ENCODE results near the gene PRDM2.

Gene PRDM2

DNA sequence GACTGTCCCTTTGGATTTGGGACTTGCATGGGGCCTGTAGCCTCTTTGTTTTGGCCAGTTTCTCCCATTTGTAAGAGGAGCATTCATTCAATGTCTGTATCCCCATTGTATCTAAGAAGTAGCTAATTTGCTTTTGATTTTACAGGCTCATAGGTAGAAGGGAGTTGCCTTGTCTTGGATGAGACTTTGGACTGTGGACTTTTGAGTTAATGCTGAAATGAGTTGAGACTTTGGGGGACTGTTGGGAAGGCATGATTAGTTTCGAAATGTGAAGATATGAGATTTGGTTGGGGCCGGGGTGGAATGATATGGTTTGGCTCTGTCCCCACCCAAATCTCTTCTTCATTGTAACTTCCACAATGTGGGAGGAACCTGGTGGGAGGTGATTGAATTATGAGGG lies 151.7 kb downstream of the PRDM2 start:
- Histone ChIP-seq H3K9me2 (replicated peaks; ENCODE audit: insufficient read depth, low read length) (no peaks in the 10 kb centered on the region), H4K20me1 (ENCODE audit: low read depth, low read length) (no peaks in the 10 kb centered on the region), H3K4me2 (ENCODE audit: low read depth, low read length, poor library complexity, severe bottlenecking) (no peak overlapping the region), H3K79me2 (ENCODE audit: insufficient read depth, low read length) (no peaks in the 10 kb centered on the region), H3F3A (ENCODE audit: insufficient read depth) (no peaks in the 10 kb centered on the region), H3K9ac (ENCODE audit: low read length) (no peak overlapping the region), H3K27me3 (ENCODE audit: low read length) (no peaks in the 10 kb centered on the region), H3K27ac (ENCODE audit: low read depth, low read length) (no peak overlapping the region), H3K9me3 (ENCODE audit: insufficient read depth, low read length) (no peaks in the 10 kb centered on the region), H3K36me3 (ENCODE audit: low read length) (no peaks in the 10 kb centered on the region), H2AFZ (ENCODE audit: low read depth, low read length, severe bottlenecking) (no peak overlapping the region), H3K4me3 (ENCODE audit: insufficient read depth, low read length, poor library complexity, severe bottlenecking) (no peak overlapping the region)
- TF ChIP-seq EZH2phosphoT487 (conservative IDR thresholded peaks at IDR 0.05; ENCODE audit: low read length) = no peak
- TF ChIP-seq, protein P1, sequence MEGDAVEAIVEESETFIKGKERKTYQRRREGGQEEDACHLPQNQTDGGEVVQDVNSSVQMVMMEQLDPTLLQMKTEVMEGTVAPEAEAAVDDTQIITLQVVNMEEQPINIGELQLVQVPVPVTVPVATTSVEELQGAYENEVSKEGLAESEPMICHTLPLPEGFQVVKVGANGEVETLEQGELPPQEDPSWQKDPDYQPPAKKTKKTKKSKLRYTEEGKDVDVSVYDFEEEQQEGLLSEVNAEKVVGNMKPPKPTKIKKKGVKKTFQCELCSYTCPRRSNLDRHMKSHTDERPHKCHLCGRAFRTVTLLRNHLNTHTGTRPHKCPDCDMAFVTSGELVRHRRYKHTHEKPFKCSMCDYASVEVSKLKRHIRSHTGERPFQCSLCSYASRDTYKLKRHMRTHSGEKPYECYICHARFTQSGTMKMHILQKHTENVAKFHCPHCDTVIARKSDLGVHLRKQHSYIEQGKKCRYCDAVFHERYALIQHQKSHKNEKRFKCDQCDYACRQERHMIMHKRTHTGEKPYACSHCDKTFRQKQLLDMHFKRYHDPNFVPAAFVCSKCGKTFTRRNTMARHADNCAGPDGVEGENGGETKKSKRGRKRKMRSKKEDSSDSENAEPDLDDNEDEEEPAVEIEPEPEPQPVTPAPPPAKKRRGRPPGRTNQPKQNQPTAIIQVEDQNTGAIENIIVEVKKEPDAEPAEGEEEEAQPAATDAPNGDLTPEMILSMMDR (IDR thresholded peaks at IDR 0.05; ENCODE audit: insufficient read depth, low read length, poor library complexity, severe bottlenecking) = no peak

DNA sequence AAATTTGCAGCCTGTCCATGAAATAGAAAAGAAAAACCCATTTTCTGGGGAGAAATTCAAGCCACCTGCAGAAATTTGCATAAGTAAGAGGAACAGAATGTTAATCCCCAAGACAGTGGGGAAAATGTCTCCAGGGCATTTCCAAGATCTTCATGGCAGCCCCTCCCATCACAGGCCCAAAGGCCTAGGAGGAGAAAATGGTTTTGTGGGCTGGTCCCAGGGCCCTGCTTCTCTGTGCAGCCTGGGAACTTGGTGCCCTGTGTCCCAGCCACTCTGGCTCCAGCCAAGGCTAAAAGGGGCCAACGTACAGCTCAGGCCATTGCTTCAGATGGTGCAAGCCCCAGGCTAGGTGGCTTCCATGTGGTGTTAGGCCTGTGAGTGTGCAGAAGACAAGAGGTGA lies 155.6 kb downstream of the PRDM2 start:
- H2AFZ ChIP-seq (ENCODE audit: low read depth, low read length, severe bottlenecking) = no peak overlapping the region
- no peaks in the 10 kb centered on the region for H3K9me3 ChIP-seq (ENCODE audit: insufficient read depth, low read length)
- H3K36me3 ChIP-seq (ENCODE audit: low read length) = no peaks in the 10 kb centered on the region
- no peaks in the 10 kb centered on the region for H3K79me2 ChIP-seq (ENCODE audit: insufficient read depth, low read length)
- no peaks in the 10 kb centered on the region for H3K9me2 ChIP-seq (replicated peaks; ENCODE audit: insufficient read depth, low read length)
- H3K4me2 ChIP-seq (ENCODE audit: low read depth, low read length, poor library complexity, severe bottlenecking) = no peak overlapping the region
- H3K27ac ChIP-seq (ENCODE audit: low read depth, low read length) = no peak overlapping the region
- no peak overlapping the region for H3K4me3 ChIP-seq (ENCODE audit: insufficient read depth, low read length, poor library complexity, severe bottlenecking)
- no peaks in the 10 kb centered on the region for H4K20me1 ChIP-seq (ENCODE audit: low read depth, low read length)
- peaks cover 3% of the 10 kb centered on the region; the same call in 1 of the 2 replicates for H3K27me3 ChIP-seq (ENCODE audit: low read length)
- H3F3A ChIP-seq (ENCODE audit: insufficient read depth) = no peaks in the 10 kb centered on the region
- no peak for TF ChIP-seq EZH2phosphoT487 (conservative IDR thresholded peaks at IDR 0.05; ENCODE audit: low read length)
- TF ChIP-seq, protein P1 (IDR thresholded peaks at IDR 0.05; ENCODE audit: insufficient read depth, low read length, poor library complexity, severe bottlenecking) = no peak
- H3K9ac ChIP-seq (ENCODE audit: low read length) = no peak overlapping the region

DNA sequence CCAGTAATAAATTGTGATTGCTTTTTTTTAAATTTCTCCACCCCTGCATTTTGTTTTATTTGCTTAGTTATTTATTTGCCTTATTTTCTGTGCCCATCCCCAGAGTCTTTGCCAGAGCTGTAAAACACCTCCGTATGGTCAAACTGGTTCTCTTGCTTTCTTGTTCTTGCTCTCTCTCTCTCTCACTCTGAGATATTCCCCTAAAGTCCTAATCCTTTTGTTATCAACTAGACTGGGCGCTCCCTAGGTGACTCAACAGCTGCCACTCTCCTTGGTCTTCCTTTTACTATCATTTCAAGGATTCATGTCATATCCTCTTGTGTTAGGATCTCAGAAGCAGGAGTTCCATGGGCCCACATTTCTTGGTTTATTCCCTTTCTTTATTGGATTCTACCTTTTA lies 160.0 kb downstream of the PRDM2 start:
- Histone ChIP-seq H3K9me3 (ENCODE audit: insufficient read depth, low read length) (no peaks in the 10 kb centered on the region), H4K20me1 (ENCODE audit: low read depth, low read length) (no peaks in the 10 kb centered on the region), H2AFZ (ENCODE audit: low read depth, low read length, severe bottlenecking) (no peak overlapping the region), H3K27me3 (ENCODE audit: low read length) (peaks cover 3% of the 10 kb centered on the region; the same call in 1 of the 2 replicates), H3K27ac (ENCODE audit: low read depth, low read length) (no peak overlapping the region), H3K79me2 (ENCODE audit: insufficient read depth, low read length) (no peaks in the 10 kb centered on the region), H3K36me3 (ENCODE audit: low read length) (no peaks in the 10 kb centered on the region), H3K9ac (ENCODE audit: low read length) (no peak overlapping the region), H3K4me3 (ENCODE audit: insufficient read depth, low read length, poor library complexity, severe bottlenecking) (no peak overlapping the region), H3F3A (ENCODE audit: insufficient read depth) (no peaks in the 10 kb centered on the region), H3K4me2 (ENCODE audit: low read depth, low read length, poor library complexity, severe bottlenecking) (no peak overlapping the region), H3K9me2 (replicated peaks; ENCODE audit: insufficient read depth, low read length) (no peaks in the 10 kb centered on the region)
- no peak for TF ChIP-seq EZH2phosphoT487 (conservative IDR thresholded peaks at IDR 0.05; ENCODE audit: low read length)

DNA sequence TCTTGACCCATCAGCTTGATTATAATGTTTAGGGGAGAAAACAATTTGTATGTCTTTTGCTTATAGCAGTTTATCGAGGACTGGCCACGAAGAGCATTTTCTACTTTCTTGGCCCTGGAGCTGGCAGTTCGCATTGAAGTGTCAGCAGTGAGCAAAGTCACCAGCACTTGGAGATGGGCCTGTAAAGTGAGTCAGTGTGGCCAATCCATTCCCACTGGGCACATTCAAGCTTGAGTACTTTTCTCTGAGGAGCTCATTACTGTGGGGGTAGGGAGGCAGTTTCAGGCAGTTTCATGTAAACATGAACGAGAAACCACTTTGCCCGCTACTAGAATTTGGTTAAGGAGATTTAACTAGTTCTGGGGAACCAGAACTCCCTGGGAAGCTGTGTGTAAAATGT lies 164.8 kb downstream of the PRDM2 start:
- no peaks in the 10 kb centered on the region for H3K9me3 ChIP-seq (ENCODE audit: insufficient read depth, low read length)
- peaks cover 3% of the 10 kb centered on the region; the same call in 1 of the 2 replicates for H3K27me3 ChIP-seq (ENCODE audit: low read length)
- no peak overlapping the region for H3K4me2 ChIP-seq (ENCODE audit: low read depth, low read length, poor library complexity, severe bottlenecking)
- H3K9ac ChIP-seq (ENCODE audit: low read length) = no peak overlapping the region
- H3K9me2 ChIP-seq (replicated peaks; ENCODE audit: insufficient read depth, low read length) = no peaks in the 10 kb centered on the region
- no peak overlapping the region for H2AFZ ChIP-seq (ENCODE audit: low read depth, low read length, severe bottlenecking)
- no peaks in the 10 kb centered on the region for H3K79me2 ChIP-seq (ENCODE audit: insufficient read depth, low read length)
- H3K4me3 ChIP-seq (ENCODE audit: insufficient read depth, low read length, poor library complexity, severe bottlenecking) = no peak overlapping the region
- H3K27ac ChIP-seq (ENCODE audit: low read depth, low read length) = no peak overlapping the region
- no peak for TF ChIP-seq EZH2phosphoT487 (conservative IDR thresholded peaks at IDR 0.05; ENCODE audit: low read length)
- TF ChIP-seq, protein P1 (IDR thresholded peaks at IDR 0.05; ENCODE audit: insufficient read depth, low read length, poor library complexity, severe bottlenecking) = no peak
- H3K36me3 ChIP-seq (ENCODE audit: low read length) = no peaks in the 10 kb centered on the region
- no peaks in the 10 kb centered on the region for H3F3A ChIP-seq (ENCODE audit: insufficient read depth)
- no peaks in the 10 kb centered on the region for H4K20me1 ChIP-seq (ENCODE audit: low read depth, low read length)

All from SU-DHL-6 (cell line).